GM18502 (cell line): ENCODE data around the gene PLXNA4.
"Not testable (repeated sequence)": the region's sequence is repeated elsewhere in the genome, so short reads cannot be mapped to it uniquely, and the experiment has no call there.

Experiments used
- ATAC-seq: cut with Tn5 transposase; IDR thresholded peaks from one replicate; pipeline ENCODE4 v1.9.1; 2021; ENCODE audit warnings: mild to moderate bottlenecking; ENCODE audit not compliant: unreplicated experiment, poor library complexity

PLXNA4 gene

GRCh38 chr7:132575982-132576720, at the start of gene PLXNA4:
PLXNA4 (minus strand) TSS chr7:132576470; CDS start chr7:132508693, 67,777 bp downstream.
- no peak for ATAC-seq

- ATAC-seq = no peak
These were observed 49.4 kb upstream of the PLXNA4 start for GRCh38 chr7:132625651-132626050.

- no peak for ATAC-seq
These were observed 45.8 kb upstream of the PLXNA4 start for GRCh38 chr7:132622081-132622480.

- no peak for ATAC-seq
These were observed 43.7 kb upstream of the PLXNA4 start for GRCh38 chr7:132619967-132620366.

- ATAC-seq = no peak
These were observed 42.7 kb upstream of the PLXNA4 start for GRCh38 chr7:132618956-132619305.

- no peak for ATAC-seq
These were observed 42.1 kb upstream of the PLXNA4 start for GRCh38 chr7:132618271-132618955.

GRCh38 chr7:132614428-132615318, 38.4 kb upstream of the PLXNA4 start:
- no peak for ATAC-seq

- ATAC-seq = no peak
These were observed 37.5 kb upstream of the PLXNA4 start for GRCh38 chr7:132613737-132614136.

GRCh38 chr7:132610995-132611394, 34.7 kb upstream of the PLXNA4 start:
- no peak for ATAC-seq

- ATAC-seq = no peak
These were observed 33.7 kb upstream of the PLXNA4 start for GRCh38 chr7:132609906-132610520.

- no peak for ATAC-seq
These were observed 33.0 kb upstream of the PLXNA4 start for GRCh38 chr7:132609222-132609621.

- no peak for ATAC-seq
These were observed 32.3 kb upstream of the PLXNA4 start for GRCh38 chr7:132608523-132608922.

- no peak for ATAC-seq
These were observed 31.4 kb upstream of the PLXNA4 start for GRCh38 chr7:132607656-132608055.

GRCh38 chr7:132604121-132604520, 27.9 kb upstream of the PLXNA4 start:
- no peak for ATAC-seq

- no peak for ATAC-seq
These were observed 27.1 kb upstream of the PLXNA4 start for GRCh38 chr7:132603220-132603833.

- no peak for ATAC-seq
These were observed 25.5 kb upstream of the PLXNA4 start for GRCh38 chr7:132601783-132602182.

- no peak for ATAC-seq
These were observed 20.3 kb upstream of the PLXNA4 start for GRCh38 chr7:132596588-132596987.

GRCh38 chr7:132594741-132595140, 18.5 kb upstream of the PLXNA4 start:
- ATAC-seq = not testable (repeated sequence)

- ATAC-seq = no peak
These were observed 16.7 kb upstream of the PLXNA4 start for GRCh38 chr7:132592936-132593335.
